Breast epithelium (tissue), 3 donors: ENCODE measurements around the gene GYS2.

Experiments
- CTCF ChIP-seq, 3 donors: fragments of 450-650 bp; IDR thresholded peaks; one replicate each; pipeline ENCODE4 v1.5.1; 2016 to 2017; ENCODE audit warnings: antibody characterized with exemption in 3 of 3, mild to moderate bottlenecking in 3 of 3, moderate library complexity in 3 of 3
- POLR2A ChIP-seq: fragments of 450-650 bp; IDR thresholded peaks from one replicate; pipeline ENCODE4 v1.6.1; 2016; ENCODE audit warnings: antibody characterized with exemption, mild to moderate bottlenecking, moderate library complexity
- POLR2AphosphoS5 ChIP-seq, 3 donors: sonication (generic); formaldehyde crosslinking; IDR thresholded peaks; one replicate each; pipeline ENCODE4 v1.6.1; 2017; ENCODE audit warnings: antibody characterized with exemption in 3 of 3

DNA sequence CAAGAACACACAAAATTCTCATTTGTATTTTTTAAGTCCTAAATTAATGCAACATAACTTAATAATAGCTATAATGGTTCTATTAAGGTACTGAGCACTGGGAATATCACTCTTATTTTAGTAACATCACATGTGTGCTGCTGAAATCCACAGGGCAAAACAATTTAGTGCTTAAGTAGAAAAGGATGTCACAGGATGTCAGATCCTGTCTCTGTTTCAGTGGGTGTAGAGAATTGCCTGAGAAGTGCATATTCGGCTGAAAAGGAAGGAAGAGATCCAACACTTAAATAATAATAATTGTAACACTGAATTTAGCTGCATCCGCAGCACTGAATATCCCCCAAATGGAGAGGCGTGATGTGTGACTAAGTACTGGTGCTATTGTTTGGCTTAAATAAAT lies 44.4 kb upstream of the GYS2 start:
- no peak for TF ChIP-seq CTCF (IDR thresholded peaks at IDR 0.05)
- TF ChIP-seq POLR2A: no peak
- TF ChIP-seq POLR2AphosphoS5 (IDR thresholded peaks at IDR 0.05): no peak
